K562 (cell line): ENCODE data around the gene WFDC11.

Source experiments
- GABPA ChIP-seq: fragments of 200-800 bp; sonication (Bioruptor generic); conservative IDR thresholded peaks from 2 replicates; pipeline ENCODE4 v1.6.1; 2016; ENCODE audit warnings: low read depth, missing genetic modification characterization, missing compliant biosample characterization
- HNRNPLL ChIP-seq: fragments of 200-400 bp; formaldehyde crosslinking; IDR thresholded peaks from 2 replicates; pipeline ENCODE4 v1.6.1; 2017; ENCODE audit warnings: low read length, low read depth, mild to moderate bottlenecking; ENCODE audit not compliant: poor library complexity, severe bottlenecking
- PHTF2 ChIP-seq: fragments of 250-450 bp; sonication (Bioruptor Pico); IDR thresholded peaks from 2 replicates; pipeline ENCODE4 v1.5.0; 2021; ENCODE audit warnings: mild to moderate bottlenecking
- POLR2AphosphoS5 ChIP-seq: IDR thresholded peaks from 2 replicates; pipeline ENCODE4 v1.6.1; 2011; ENCODE audit warnings: mild to moderate bottlenecking, low read depth, low read length, moderate library complexity; ENCODE audit not compliant: control insufficient read depth, insufficient read depth
- SRF ChIP-seq, 2 experiments: fragments of 250-450, 450-650 bp in 1 of 2; sonication (Bioruptor Pico) in 1 of 2; sonication (generic) in 1 of 2; formaldehyde crosslinking; IDR thresholded peaks; 2 replicates each; pipeline versions ENCODE4 v1.5.0 to v1.5.1; 2020 to 2022; ENCODE audit warnings: mild to moderate bottlenecking in 1 of 2, missing genetic modification reagents in 1 of 2
- TCF7 ChIP-seq: sonication (generic); IDR thresholded peaks from 2 replicates; pipeline ENCODE4 v1.6.1; 2016; ENCODE audit warnings: antibody characterized with exemption, borderline replicate concordance
- USF2 ChIP-seq: sonication (generic); formaldehyde crosslinking; IDR thresholded peaks from 2 replicates; pipeline ENCODE4 v1.5.0; 2020; ENCODE audit warnings: missing genetic modification reagents

GRCh38 chr20:45639687-45640086 lies 30.4 kb downstream of the WFDC11 start:
- no peak for TF ChIP-seq TCF7
- TF ChIP-seq POLR2AphosphoS5 = no peak
- no peak for TF ChIP-seq GABPA (tag)
- TF ChIP-seq USF2 = no peak
- TF ChIP-seq HNRNPLL = no peak
- TF ChIP-seq PHTF2 (CRISPR knock-in tag) = no peak
- TF ChIP-seq SRF (CRISPR knock-in tag; IDR thresholded peaks at IDR 0.05) = no peak
